ENCODE measurements around the gene C14orf132. TPM values are rescaled to one million over a fixed set of nuclear protein-coding genes. Genes with fewer than 3 reads are reported as not detected.
A peak's percentile ranks its signal among the peaks of the same experiment; 100 is the strongest.

The C14orf132 gene
- total and polyA plus RNA-seq, 2 donors (not counting 1 experiment from before 2014, with no cell fraction given), result 12.1 to 48.6 TPM

DNA sequence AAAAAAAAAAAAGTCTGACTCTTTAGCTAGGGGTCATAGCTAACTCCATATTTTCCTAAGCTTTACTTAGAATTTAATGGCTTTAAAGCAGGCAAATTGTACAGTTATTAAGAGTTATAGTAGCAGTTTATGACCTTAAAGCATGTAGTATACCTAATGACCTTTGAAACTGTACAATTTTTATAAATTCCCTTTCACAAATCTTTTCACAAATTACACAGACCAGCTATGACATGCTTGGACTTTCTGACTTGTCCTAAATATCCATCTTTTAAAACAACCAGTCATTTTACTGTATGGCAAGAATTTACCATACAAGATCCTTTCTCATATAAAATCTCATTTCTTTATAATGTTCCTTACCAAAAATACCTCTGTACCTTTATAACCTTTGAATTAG is 74.8 kb downstream of the C14orf132 start:
- no peak overlapping the region for H3K4me2 ChIP-seq (ENCODE audit: extremely low read depth, insufficient read depth, low read length)
- H3K9ac ChIP-seq (ENCODE audit: insufficient read depth, low read length), result no peak overlapping the region
- no peak overlapping the region for H2AFZ ChIP-seq (ENCODE audit: low read length)
- H3K27ac ChIP-seq (ENCODE audit: insufficient read depth, low read length), result no peak overlapping the region
- no peaks in the 10 kb centered on the region for H3K79me2 ChIP-seq (ENCODE audit: control insufficient read depth, insufficient read depth, low read length)
- no peak for DNase-seq (ENCODE audit: low read depth in 2 of 2)
- no peak overlapping the region for H3K4me3 ChIP-seq (replicated peaks in 1 of 4; ENCODE audit: control extremely low read depth in 1 of 4, insufficient read depth in 1 of 4, low read depth in 3 of 4, low read length in 4 of 4)
- H4K20me1 ChIP-seq (ENCODE audit: control insufficient read depth, extremely low read depth, insufficient read depth, low read length), result no peaks in the 10 kb centered on the region
- no peaks in the 10 kb centered on the region for H3K9me3 ChIP-seq (ENCODE audit: control insufficient read depth, insufficient read depth, low read depth, low read length)
- H3K4me1 ChIP-seq (ENCODE audit: control insufficient read depth, extremely low read depth, insufficient read depth, low read length), result no peaks in the 10 kb centered on the region
- TF ChIP-seq EZH2 (IDR thresholded peaks at IDR 0.05; ENCODE audit: low read length, missing control alignments), result no peak
- TF ChIP-seq, protein P1, sequence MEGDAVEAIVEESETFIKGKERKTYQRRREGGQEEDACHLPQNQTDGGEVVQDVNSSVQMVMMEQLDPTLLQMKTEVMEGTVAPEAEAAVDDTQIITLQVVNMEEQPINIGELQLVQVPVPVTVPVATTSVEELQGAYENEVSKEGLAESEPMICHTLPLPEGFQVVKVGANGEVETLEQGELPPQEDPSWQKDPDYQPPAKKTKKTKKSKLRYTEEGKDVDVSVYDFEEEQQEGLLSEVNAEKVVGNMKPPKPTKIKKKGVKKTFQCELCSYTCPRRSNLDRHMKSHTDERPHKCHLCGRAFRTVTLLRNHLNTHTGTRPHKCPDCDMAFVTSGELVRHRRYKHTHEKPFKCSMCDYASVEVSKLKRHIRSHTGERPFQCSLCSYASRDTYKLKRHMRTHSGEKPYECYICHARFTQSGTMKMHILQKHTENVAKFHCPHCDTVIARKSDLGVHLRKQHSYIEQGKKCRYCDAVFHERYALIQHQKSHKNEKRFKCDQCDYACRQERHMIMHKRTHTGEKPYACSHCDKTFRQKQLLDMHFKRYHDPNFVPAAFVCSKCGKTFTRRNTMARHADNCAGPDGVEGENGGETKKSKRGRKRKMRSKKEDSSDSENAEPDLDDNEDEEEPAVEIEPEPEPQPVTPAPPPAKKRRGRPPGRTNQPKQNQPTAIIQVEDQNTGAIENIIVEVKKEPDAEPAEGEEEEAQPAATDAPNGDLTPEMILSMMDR (conservative IDR thresholded peaks at IDR 0.05 in 1 of 2, IDR thresholded peaks at IDR 0.05 in 1 of 2; ENCODE audit: low read depth in 1 of 2, low read length in 2 of 2), result no peak
- no peaks in the 10 kb centered on the region for H3K36me3 ChIP-seq (ENCODE audit: control insufficient read depth, insufficient read depth, low read length)
- H3K27me3 ChIP-seq (ENCODE audit: control insufficient read depth, insufficient read depth, low read length), result no peaks in the 10 kb centered on the region

DNA sequence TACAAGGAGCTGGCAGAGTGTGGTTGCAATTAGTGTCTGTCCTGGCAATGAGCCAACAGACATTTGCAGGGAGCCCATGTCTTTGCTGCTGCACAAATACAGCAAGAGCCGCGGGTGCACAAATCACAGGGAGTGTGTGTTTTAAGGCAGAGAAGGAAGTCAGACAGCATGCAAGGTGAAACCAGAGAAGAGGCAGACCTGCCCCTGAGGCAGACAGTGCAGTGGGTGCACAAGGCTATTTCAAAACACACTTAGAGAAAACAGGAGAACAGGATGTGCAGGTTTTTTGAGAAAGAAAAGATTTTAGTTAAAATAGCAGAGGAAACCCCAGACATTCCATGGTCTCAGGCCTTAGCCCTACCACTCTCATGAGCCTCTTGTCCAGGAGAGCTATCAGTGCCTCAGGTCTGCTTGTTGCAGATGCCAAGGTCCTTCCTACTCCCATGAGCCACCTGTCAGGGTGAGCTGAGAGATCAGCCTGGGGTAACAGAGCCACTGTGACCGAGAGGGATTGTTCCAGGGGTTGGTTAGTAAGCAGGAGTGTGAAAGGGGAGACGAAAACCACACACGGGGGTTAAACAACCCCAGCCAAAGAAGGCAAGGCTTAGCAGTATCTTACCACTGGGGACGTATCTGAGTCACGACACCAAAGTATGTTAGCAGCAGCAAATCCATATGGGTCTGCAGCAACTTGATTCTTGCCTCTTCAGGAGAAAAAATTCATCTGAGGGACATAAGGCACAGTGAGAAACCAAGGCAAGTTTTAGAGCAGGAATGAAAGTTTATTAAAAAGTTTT is 78.1 kb downstream of the C14orf132 start:
- Histone ChIP-seq H3K27me3 (ENCODE audit: control insufficient read depth, insufficient read depth, low read length) (no peaks in the 10 kb centered on the region), H3K4me3 (replicated peaks in 1 of 4; ENCODE audit: control extremely low read depth in 1 of 4, insufficient read depth in 1 of 4, low read depth in 3 of 4, low read length in 4 of 4) (no peak overlapping the region), H3K4me1 (ENCODE audit: control insufficient read depth, extremely low read depth, insufficient read depth, low read length) (peaks cover 4% of the 10 kb centered on the region), H3K4me2 (ENCODE audit: extremely low read depth, insufficient read depth, low read length) (no peak overlapping the region), H3K36me3 (ENCODE audit: control insufficient read depth, insufficient read depth, low read length) (no peaks in the 10 kb centered on the region), H3K9me3 (ENCODE audit: control insufficient read depth, insufficient read depth, low read depth, low read length) (no peaks in the 10 kb centered on the region), H3K27ac (ENCODE audit: insufficient read depth, low read length) (no peak overlapping the region), H3K9ac (ENCODE audit: insufficient read depth, low read length) (no peak overlapping the region), H3K79me2 (ENCODE audit: control insufficient read depth, insufficient read depth, low read length) (no peaks in the 10 kb centered on the region), H4K20me1 (ENCODE audit: control insufficient read depth, extremely low read depth, insufficient read depth, low read length) (no peaks in the 10 kb centered on the region), H2AFZ (ENCODE audit: low read length) (no peak overlapping the region)
- peak in 1 of 2 donors; percentile 56 for DNase-seq (ENCODE audit: low read depth in 2 of 2)
- no peak for TF ChIP-seq EZH2 (IDR thresholded peaks at IDR 0.05; ENCODE audit: low read length, missing control alignments)
- TF ChIP-seq, protein P1 (conservative IDR thresholded peaks at IDR 0.05 in 1 of 2, IDR thresholded peaks at IDR 0.05 in 1 of 2; ENCODE audit: low read depth in 1 of 2, low read length in 2 of 2), result peak in 1 of 2 donors; percentile 12

DNA sequence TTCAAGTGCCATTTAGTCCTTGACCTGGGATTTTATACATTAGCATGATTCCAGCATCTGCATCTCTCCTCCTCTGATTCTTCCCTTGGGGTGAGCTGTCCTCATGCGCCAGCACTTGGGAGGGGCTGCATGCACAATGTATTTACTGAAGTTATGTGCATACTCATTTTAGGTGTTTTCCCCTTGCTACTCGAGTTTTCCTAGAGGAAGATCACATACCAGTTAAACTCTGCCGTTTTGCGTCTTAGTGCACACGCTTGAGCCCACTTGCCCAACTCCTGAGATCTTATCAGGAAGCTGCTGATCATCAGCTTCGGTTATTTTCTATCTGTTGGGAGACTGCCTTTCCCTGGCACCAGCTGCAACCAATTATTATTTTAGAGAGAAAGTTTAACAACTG is 78.8 kb downstream of the C14orf132 start:
- Histone ChIP-seq H3K9me3 (ENCODE audit: control insufficient read depth, insufficient read depth, low read depth, low read length) (no peaks in the 10 kb centered on the region), H2AFZ (ENCODE audit: low read length) (no peak overlapping the region), H3K4me2 (ENCODE audit: extremely low read depth, insufficient read depth, low read length) (no peak overlapping the region), H3K36me3 (ENCODE audit: control insufficient read depth, insufficient read depth, low read length) (no peaks in the 10 kb centered on the region), H4K20me1 (ENCODE audit: control insufficient read depth, extremely low read depth, insufficient read depth, low read length) (no peaks in the 10 kb centered on the region), H3K9ac (ENCODE audit: insufficient read depth, low read length) (no peak overlapping the region), H3K27me3 (ENCODE audit: control insufficient read depth, insufficient read depth, low read length) (no peaks in the 10 kb centered on the region), H3K4me1 (ENCODE audit: control insufficient read depth, extremely low read depth, insufficient read depth, low read length) (peaks cover 5% of the 10 kb centered on the region), H3K79me2 (ENCODE audit: control insufficient read depth, insufficient read depth, low read length) (no peaks in the 10 kb centered on the region), H3K4me3 (replicated peaks in 1 of 4; ENCODE audit: control extremely low read depth in 1 of 4, insufficient read depth in 1 of 4, low read depth in 3 of 4, low read length in 4 of 4) (no peak overlapping the region), H3K27ac (ENCODE audit: insufficient read depth, low read length) (no peak overlapping the region)
- no peak for DNase-seq (ENCODE audit: low read depth in 2 of 2)
- no peak for TF ChIP-seq EZH2 (IDR thresholded peaks at IDR 0.05; ENCODE audit: low read length, missing control alignments)
- TF ChIP-seq, protein P1 (conservative IDR thresholded peaks at IDR 0.05 in 1 of 2, IDR thresholded peaks at IDR 0.05 in 1 of 2; ENCODE audit: low read depth in 1 of 2, low read length in 2 of 2), result no peak
